Measurements from ENCODE around the gene TAF11L2. TPM values are rescaled to one million over a fixed set of nuclear protein-coding genes. Genes with fewer than 3 reads are reported as not detected.
"Not testable (repeated sequence)": the region's sequence is repeated elsewhere in the genome, so short reads cannot be mapped to it uniquely, and the experiment has no call there.

TAF11L2 gene
- total RNA-seq, 2 experiments from 2014 or later: not detected

DNA sequence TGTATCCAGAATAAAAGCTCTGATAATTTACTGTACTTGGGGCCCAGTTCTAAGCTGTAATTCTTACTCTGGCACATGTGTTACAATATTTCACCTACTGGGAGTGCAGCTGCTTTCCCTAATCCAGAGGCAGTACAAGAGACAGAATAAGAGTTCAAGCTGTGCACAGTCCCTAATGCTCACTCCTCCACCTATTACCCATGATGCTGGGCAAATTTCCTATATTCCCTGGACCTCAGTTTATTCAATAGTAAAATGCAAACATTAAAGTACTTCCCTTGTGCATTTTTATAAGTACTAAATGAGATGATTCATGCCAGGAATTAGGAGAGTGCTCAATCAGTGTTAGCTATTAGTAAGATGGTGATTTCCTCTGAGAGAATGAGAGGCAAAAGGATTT is 28.0 kb upstream of the TAF11L2 start:
- TF ChIP-seq EZH2phosphoT487 (IDR thresholded peaks at IDR 0.05; ENCODE audit: borderline replicate concordance, low read depth, low read length): no peak
- TF ChIP-seq, protein P1, sequence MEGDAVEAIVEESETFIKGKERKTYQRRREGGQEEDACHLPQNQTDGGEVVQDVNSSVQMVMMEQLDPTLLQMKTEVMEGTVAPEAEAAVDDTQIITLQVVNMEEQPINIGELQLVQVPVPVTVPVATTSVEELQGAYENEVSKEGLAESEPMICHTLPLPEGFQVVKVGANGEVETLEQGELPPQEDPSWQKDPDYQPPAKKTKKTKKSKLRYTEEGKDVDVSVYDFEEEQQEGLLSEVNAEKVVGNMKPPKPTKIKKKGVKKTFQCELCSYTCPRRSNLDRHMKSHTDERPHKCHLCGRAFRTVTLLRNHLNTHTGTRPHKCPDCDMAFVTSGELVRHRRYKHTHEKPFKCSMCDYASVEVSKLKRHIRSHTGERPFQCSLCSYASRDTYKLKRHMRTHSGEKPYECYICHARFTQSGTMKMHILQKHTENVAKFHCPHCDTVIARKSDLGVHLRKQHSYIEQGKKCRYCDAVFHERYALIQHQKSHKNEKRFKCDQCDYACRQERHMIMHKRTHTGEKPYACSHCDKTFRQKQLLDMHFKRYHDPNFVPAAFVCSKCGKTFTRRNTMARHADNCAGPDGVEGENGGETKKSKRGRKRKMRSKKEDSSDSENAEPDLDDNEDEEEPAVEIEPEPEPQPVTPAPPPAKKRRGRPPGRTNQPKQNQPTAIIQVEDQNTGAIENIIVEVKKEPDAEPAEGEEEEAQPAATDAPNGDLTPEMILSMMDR (conservative IDR thresholded peaks at IDR 0.05; ENCODE audit: low read length): no peak
- CTCF ChIA-PET (ENCODE audit: unreplicated experiment): no interaction called here
- no TSS peak for BruUV-seq (replicated peaks)

DNA sequence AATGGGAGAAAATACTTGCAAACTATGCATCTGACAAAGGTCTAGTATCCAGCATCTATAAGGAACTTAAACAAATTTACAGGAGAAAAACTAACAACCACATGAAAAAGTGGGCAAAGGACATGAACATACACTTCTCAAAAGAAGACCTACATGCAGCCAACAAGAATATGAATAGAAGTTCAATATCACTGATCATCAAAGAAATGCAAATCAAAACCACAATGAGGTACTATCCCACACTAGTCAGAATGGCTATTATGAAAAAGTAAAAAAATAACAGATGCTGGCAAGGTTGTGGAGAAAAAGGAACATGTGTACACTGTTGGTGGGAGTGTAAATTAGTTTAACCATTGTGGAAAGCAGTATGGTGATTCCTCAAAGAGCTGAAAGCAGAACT is 23.0 kb upstream of the TAF11L2 start:
- POLR2A ChIA-PET: interaction anchor here (0.6 kb wide), 1 partner anchor 308 kb away, joined by 3 read pairs; no protein-coding TSS in a partner anchor
- H3K4me2 ChIP-seq (ENCODE audit: low read length); H3K9me3 ChIP-seq (ENCODE audit: low read length); H2AFZ ChIP-seq (ENCODE audit: low read length); BruUV-seq (replicated peaks); CTCF ChIA-PET (ENCODE audit: unreplicated experiment); intact Hi-C loops (cut with micrococcal nuclease; ENCODE audit: unreplicated experiment); H3K79me2 ChIP-seq (ENCODE audit: insufficient read depth, low read depth, low read length); H3K36me3 ChIP-seq (ENCODE audit: insufficient read depth, low read length); H3K27ac ChIP-seq (ENCODE audit: low read depth, low read length, poor library complexity, severe bottlenecking); H3K4me3 ChIP-seq (ENCODE audit: low read depth, low read length, poor library complexity, severe bottlenecking); H3K9me2 ChIP-seq (ENCODE audit: insufficient read depth, low read length); DNase-seq (ENCODE audit: low spot score); H4K20me1 ChIP-seq (ENCODE audit: insufficient read depth, low read length): not testable (repeated sequence)
- peaks cover 16% of the 10 kb centered on the region for H3K4me1 ChIP-seq (ENCODE audit: insufficient read depth, low read length, poor library complexity, severe bottlenecking)

More for the DNA sequence above, 28.0 kb upstream of the TAF11L2 start:
- H3K9me2 ChIP-seq (ENCODE audit: insufficient read depth, low read length): no peaks in the 10 kb centered on the region
- POLR2A ChIA-PET: interaction anchor here (0.9 kb wide), 1 partner anchor 8 kb away, joined by 3 read pairs; no protein-coding TSS in a partner anchor
- H3K27ac ChIP-seq (ENCODE audit: low read depth, low read length, poor library complexity, severe bottlenecking): no peak overlapping the region
- no peaks in the 10 kb centered on the region for H3K36me3 ChIP-seq (ENCODE audit: insufficient read depth, low read length)
- DNase-seq (ENCODE audit: low spot score): no peak
- no peaks in the 10 kb centered on the region for H3K79me2 ChIP-seq (ENCODE audit: insufficient read depth, low read depth, low read length)
- intact Hi-C loops (cut with micrococcal nuclease; ENCODE audit: unreplicated experiment): no loop called here
- H3K9me3 ChIP-seq (ENCODE audit: low read length): no peaks in the 10 kb centered on the region
- no peak overlapping the region for H2AFZ ChIP-seq (ENCODE audit: low read length)
- H4K20me1 ChIP-seq (ENCODE audit: insufficient read depth, low read length): no peaks in the 10 kb centered on the region
- no peak overlapping the region for H3K4me3 ChIP-seq (ENCODE audit: low read depth, low read length, poor library complexity, severe bottlenecking)
- H3K4me1 ChIP-seq (ENCODE audit: insufficient read depth, low read length, poor library complexity, severe bottlenecking): peaks cover 7% of the 10 kb centered on the region
- no peak overlapping the region for H3K4me2 ChIP-seq (ENCODE audit: low read length)

DNA sequence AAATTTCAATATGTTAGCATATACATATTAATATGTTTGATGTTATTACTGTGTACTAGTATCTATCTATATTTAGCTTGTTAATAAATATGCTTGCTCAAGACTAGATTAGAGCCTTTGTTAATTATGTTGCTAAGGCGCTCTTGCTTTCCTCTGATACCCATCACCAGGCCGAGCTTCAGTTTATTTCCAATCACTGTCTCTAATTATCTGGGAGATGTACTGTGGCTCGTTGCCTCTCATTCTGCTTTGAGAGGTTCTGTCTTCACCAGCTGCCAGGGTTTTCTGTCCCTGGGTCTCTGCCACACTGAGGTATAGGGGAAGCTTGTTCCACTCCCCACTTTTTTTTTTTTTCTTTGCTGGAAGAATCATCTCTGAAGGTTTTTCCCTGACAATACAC is 21.0 kb upstream of the TAF11L2 start:
- no peaks in the 10 kb centered on the region for H4K20me1 ChIP-seq (ENCODE audit: insufficient read depth, low read length)
- H3K9me2 ChIP-seq (ENCODE audit: insufficient read depth, low read length): no peaks in the 10 kb centered on the region
- ChIA-PET POLR2A (interaction anchor here (0.5 to 0.9 kb wide), 2 partner anchors 12 to 1548 kb away, joined by 4 to 5 read pairs; no protein-coding TSS in a partner anchor), CTCF (ENCODE audit: unreplicated experiment) (no interaction called here)
- H3K27ac ChIP-seq (ENCODE audit: low read depth, low read length, poor library complexity, severe bottlenecking): no peak overlapping the region
- BruUV-seq (replicated peaks): no TSS peak
- H3K4me1 ChIP-seq (ENCODE audit: insufficient read depth, low read length, poor library complexity, severe bottlenecking): peaks cover 16% of the 10 kb centered on the region
- H3K36me3 ChIP-seq (ENCODE audit: insufficient read depth, low read length): no peaks in the 10 kb centered on the region
- H3K4me3 ChIP-seq (ENCODE audit: low read depth, low read length, poor library complexity, severe bottlenecking): no peak overlapping the region
- TF ChIP-seq EZH2phosphoT487 (IDR thresholded peaks at IDR 0.05; ENCODE audit: borderline replicate concordance, low read depth, low read length): no peak
- TF ChIP-seq, protein P1 (conservative IDR thresholded peaks at IDR 0.05; ENCODE audit: low read length): no peak
- H2AFZ ChIP-seq (ENCODE audit: low read length): 0 out of 2 replicates have a peak overlapping the region, but pooled peaks have one; percentile 59
- H3K4me2 ChIP-seq (ENCODE audit: low read length): no peak overlapping the region
- H3K79me2 ChIP-seq (ENCODE audit: insufficient read depth, low read depth, low read length): no peaks in the 10 kb centered on the region
- H3K9me3 ChIP-seq (ENCODE audit: low read length): no peaks in the 10 kb centered on the region
- no peak for DNase-seq (ENCODE audit: low spot score)
- intact Hi-C loops (cut with micrococcal nuclease; ENCODE audit: unreplicated experiment): no loop called here

All from OCI-LY7 (cell line).